HepG2 (cell line): Measurements from ENCODE around the gene PRR36. TPM values are rescaled to one million over a fixed set of nuclear protein-coding genes. Genes with fewer than 3 reads are reported as not detected.
A peak's percentile ranks its signal among the peaks of the same experiment; 100 is the strongest.

Source experiments
- KAT2B ChIP-seq: fragments of 150-350 bp; IDR thresholded peaks from 2 replicates; pipeline ENCODE4 v1.6.1; 2014; ENCODE audit warnings: low read depth, low read length, borderline replicate concordance
- KLF12 ChIP-seq: sonication (generic); formaldehyde crosslinking; IDR thresholded peaks from 2 replicates; pipeline ENCODE4 v1.4.0; 2020; ENCODE audit warnings: missing genetic modification reagents, borderline replicate concordance
- RFXAP ChIP-seq: sonication (generic); formaldehyde crosslinking; IDR thresholded peaks from 2 replicates; pipeline ENCODE4 v1.4.0; 2020; ENCODE audit warnings: missing genetic modification reagents, borderline replicate concordance
- SETDB1 ChIP-seq: sonication (generic); formaldehyde crosslinking; IDR thresholded peaks from 2 replicates; pipeline ENCODE4 v1.5.1; 2020; ENCODE audit warnings: missing genetic modification reagents, mild to moderate bottlenecking, borderline replicate concordance
- SYNCRIP ChIP-seq: fragments of 200-400 bp; formaldehyde crosslinking; IDR thresholded peaks from 2 replicates; pipeline ENCODE4 v1.6.1; 2018; ENCODE audit warnings: mild to moderate bottlenecking, low read depth, low read length; ENCODE audit not compliant: insufficient read depth
- TBL1XR1 ChIP-seq: fragments of 150-350 bp; IDR thresholded peaks from 2 replicates; pipeline ENCODE4 v1.6.1; 2014; ENCODE audit warnings: borderline replicate concordance, low read length; ENCODE audit not compliant: partially characterized antibody
- TEF ChIP-seq: sonication (generic); formaldehyde crosslinking; IDR thresholded peaks from 2 replicates; pipeline ENCODE4 v1.5.0; 2020; ENCODE audit warnings: missing genetic modification reagents
- TGIF2 ChIP-seq: IDR thresholded peaks from 2 replicates; pipeline ENCODE4 v1.6.1; 2016; ENCODE audit warnings: control low read depth, missing compliant biosample characterization
- ZC3H13 ChIP-seq: sonication (generic); formaldehyde crosslinking; IDR thresholded peaks from 2 replicates; pipeline ENCODE4 v1.8.1; 2023; ENCODE audit warnings: mild to moderate bottlenecking, missing genetic modification reagents, moderate library complexity
- ZMYM3 ChIP-seq: sonication (generic); formaldehyde crosslinking; IDR thresholded peaks from 2 replicates; pipeline ENCODE4 v1.5.1; 2020; ENCODE audit warnings: mild to moderate bottlenecking, missing genetic modification reagents
- ZNF10 ChIP-seq: sonication (generic); formaldehyde crosslinking; IDR thresholded peaks from 2 replicates; pipeline ENCODE4 v1.4.0; 2020; ENCODE audit warnings: mild to moderate bottlenecking, low read depth, missing genetic modification reagents, borderline replicate concordance
- ZNF513 ChIP-seq: sonication (generic); formaldehyde crosslinking; conservative IDR thresholded peaks from 2 replicates; pipeline ENCODE4 v1.5.0; 2020; ENCODE audit warnings: missing genetic modification reagents
- ZNF768 ChIP-seq: sonication (generic); formaldehyde crosslinking; IDR thresholded peaks from 2 replicates; pipeline ENCODE4 v1.4.0; 2020; ENCODE audit warnings: missing genetic modification reagents
- ZNF878 ChIP-seq: sonication (generic); formaldehyde crosslinking; IDR thresholded peaks from 2 replicates; pipeline ENCODE4 v1.8.1; 2023; ENCODE audit warnings: mild to moderate bottlenecking, missing genetic modification reagents, moderate library complexity
- polyA plus RNA-seq, 8 experiments: library from polyadenylated mRNA; depleted of rRNA in 3 of 8; stranded (reverse) in 7 of 8; unstranded in 1 of 8; fragments of >200 nt; fragmentation: Illumina TruSeq in 4 of 8; extraction: Trizol in 4 of 8; gene quantifications; 2 replicates each; pipeline versions ENCODE4 v1.2.1 to v1.2.3, GENCODE V29; 2011 to 2016; ENCODE audit warnings: low read depth in 4 of 8, missing spikeins in 1 of 8, mixed read lengths in 1 of 8; ENCODE audit not compliant: insufficient read depth in 1 of 8
- total RNA-seq, 5 experiments: library from RNA; depleted of rRNA; stranded (reverse); fragments of >200 nt; fragmentation: Illumina TruSeq; extraction: Trizol; gene quantifications; 2 replicates each; pipeline ENCODE4 v1.2.3, GENCODE V29; 2016; ENCODE audit warnings: low read depth in 1 of 5
- TF ChIP-seq, protein P1 (sequence below): sonication (generic); formaldehyde crosslinking; conservative IDR thresholded peaks from 2 replicates; pipeline ENCODE4 v1.8.0; 2022; ENCODE audit warnings: missing genetic modification reagents
- TF ChIP-seq, protein P2 (sequence below): sonication (generic); formaldehyde crosslinking; conservative IDR thresholded peaks from 2 replicates; pipeline ENCODE4 v1.8.1; 2023; ENCODE audit warnings: missing genetic modification reagents
- TF ChIP-seq, protein P3 (sequence below): IDR thresholded peaks from 2 replicates; pipeline ENCODE4 v1.6.1; 2016; ENCODE audit warnings: mild to moderate bottlenecking, missing biosample characterization, missing genetic modification reagents
- TF ChIP-seq, protein P4 (sequence below): IDR thresholded peaks from 2 replicates; pipeline ENCODE4 v1.6.1; 2016; ENCODE audit warnings: low read depth, borderline replicate concordance
- TF ChIP-seq, protein P5 (sequence below): sonication (generic); formaldehyde crosslinking; IDR thresholded peaks from 2 replicates; pipeline ENCODE4 v1.5.0; 2020; ENCODE audit warnings: missing genetic modification reagents, mild to moderate bottlenecking, borderline replicate concordance
- TF ChIP-seq, protein P6 (sequence below): sonication (generic); formaldehyde crosslinking; IDR thresholded peaks from 2 replicates; pipeline ENCODE4 v1.5.0; 2020; ENCODE audit warnings: missing genetic modification reagents

Gene PRR36
- total and polyA plus RNA-seq, 2 of the 13 experiments (the other 11 are each of a cell fraction or from before 2014, with no cell fraction given) = 0.07 to 0.17 TPM

- TF ChIP-seq, protein P1, sequence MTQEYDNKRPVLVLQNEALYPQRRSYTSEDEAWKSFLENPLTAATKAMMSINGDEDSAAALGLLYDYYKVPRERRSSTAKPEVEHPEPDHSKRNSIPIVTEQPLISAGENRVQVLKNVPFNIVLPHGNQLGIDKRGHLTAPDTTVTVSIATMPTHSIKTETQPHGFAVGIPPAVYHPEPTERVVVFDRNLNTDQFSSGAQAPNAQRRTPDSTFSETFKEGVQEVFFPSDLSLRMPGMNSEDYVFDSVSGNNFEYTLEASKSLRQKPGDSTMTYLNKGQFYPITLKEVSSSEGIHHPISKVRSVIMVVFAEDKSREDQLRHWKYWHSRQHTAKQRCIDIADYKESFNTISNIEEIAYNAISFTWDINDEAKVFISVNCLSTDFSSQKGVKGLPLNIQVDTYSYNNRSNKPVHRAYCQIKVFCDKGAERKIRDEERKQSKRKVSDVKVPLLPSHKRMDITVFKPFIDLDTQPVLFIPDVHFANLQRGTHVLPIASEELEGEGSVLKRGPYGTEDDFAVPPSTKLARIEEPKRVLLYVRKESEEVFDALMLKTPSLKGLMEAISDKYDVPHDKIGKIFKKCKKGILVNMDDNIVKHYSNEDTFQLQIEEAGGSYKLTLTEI (CRISPR knock-in tag) = no peak
- TF ChIP-seq, protein P2, sequence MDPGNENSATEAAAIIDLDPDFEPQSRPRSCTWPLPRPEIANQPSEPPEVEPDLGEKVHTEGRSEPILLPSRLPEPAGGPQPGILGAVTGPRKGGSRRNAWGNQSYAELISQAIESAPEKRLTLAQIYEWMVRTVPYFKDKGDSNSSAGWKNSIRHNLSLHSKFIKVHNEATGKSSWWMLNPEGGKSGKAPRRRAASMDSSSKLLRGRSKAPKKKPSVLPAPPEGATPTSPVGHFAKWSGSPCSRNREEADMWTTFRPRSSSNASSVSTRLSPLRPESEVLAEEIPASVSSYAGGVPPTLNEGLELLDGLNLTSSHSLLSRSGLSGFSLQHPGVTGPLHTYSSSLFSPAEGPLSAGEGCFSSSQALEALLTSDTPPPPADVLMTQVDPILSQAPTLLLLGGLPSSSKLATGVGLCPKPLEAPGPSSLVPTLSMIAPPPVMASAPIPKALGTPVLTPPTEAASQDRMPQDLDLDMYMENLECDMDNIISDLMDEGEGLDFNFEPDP (CRISPR knock-in tag) = no peak
- TF ChIP-seq, protein P3, sequence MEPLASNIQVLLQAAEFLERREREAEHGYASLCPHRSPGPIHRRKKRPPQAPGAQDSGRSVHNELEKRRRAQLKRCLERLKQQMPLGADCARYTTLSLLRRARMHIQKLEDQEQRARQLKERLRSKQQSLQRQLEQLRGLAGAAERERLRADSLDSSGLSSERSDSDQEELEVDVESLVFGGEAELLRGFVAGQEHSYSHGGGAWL (CRISPR knock-in tag) = peak; percentile 89
- TF ChIP-seq ZNF10 (CRISPR knock-in tag) (no peak), TGIF2 (CRISPR knock-in tag) (no peak), ZC3H13 (CRISPR knock-in tag) (no peak), ZNF768 (CRISPR knock-in tag) (0 out of 2 replicates have a peak, but pooled peaks have one; percentile 54), TBL1XR1 (no peak), SYNCRIP (no peak), KAT2B (no peak), RFXAP (CRISPR knock-in tag) (no peak), KLF12 (CRISPR knock-in tag) (no peak), ZMYM3 (CRISPR knock-in tag) (no peak), TEF (CRISPR knock-in tag) (no peak), ZNF878 (no peak), ZNF513 (no peak), SETDB1 (CRISPR knock-in tag) (no peak)
- TF ChIP-seq, protein P4, sequence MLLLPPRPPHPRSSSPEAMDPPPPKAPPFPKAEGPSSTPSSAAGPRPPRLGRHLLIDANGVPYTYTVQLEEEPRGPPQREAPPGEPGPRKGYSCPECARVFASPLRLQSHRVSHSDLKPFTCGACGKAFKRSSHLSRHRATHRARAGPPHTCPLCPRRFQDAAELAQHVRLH (CRISPR knock-in tag) = no peak
- TF ChIP-seq, protein P5, sequence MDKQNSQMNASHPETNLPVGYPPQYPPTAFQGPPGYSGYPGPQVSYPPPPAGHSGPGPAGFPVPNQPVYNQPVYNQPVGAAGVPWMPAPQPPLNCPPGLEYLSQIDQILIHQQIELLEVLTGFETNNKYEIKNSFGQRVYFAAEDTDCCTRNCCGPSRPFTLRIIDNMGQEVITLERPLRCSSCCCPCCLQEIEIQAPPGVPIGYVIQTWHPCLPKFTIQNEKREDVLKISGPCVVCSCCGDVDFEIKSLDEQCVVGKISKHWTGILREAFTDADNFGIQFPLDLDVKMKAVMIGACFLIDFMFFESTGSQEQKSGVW (CRISPR knock-in tag) = no peak
- TF ChIP-seq, protein P6, sequence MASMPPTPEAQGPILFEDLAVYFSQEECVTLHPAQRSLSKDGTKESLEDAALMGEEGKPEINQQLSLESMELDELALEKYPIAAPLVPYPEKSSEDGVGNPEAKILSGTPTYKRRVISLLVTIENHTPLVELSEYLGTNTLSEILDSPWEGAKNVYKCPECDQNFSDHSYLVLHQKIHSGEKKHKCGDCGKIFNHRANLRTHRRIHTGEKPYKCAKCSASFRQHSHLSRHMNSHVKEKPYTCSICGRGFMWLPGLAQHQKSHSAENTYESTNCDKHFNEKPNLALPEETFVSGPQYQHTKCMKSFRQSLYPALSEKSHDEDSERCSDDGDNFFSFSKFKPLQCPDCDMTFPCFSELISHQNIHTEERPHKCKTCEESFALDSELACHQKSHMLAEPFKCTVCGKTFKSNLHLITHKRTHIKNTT (CRISPR knock-in tag) = no peak
Observed at GRCh38 chr19:7888145-7888825, 14.1 kb upstream of the PRR36 start, which contains the start of gene LRRC8E (continued).
